HAP-1 (cell line): Measurements from ENCODE around the gene FAM117B.

Experiments used
- DNase-seq, 2 experiments: peaks; one replicate each; pipeline ENCODE4 v3.0.0-alpha.2; 2016 to 2020; ENCODE audit warnings: low spot score in 2 of 2
- H3K27me3 ChIP-seq: fragments of 250-450 bp; sonication (Bioruptor Pico); 2 replicates; pipeline ENCODE4 v1.5.1; 2020; ENCODE audit warnings: low read depth, mild to moderate bottlenecking, moderate library complexity
- H3K36me3 ChIP-seq: fragments of 250-450 bp; sonication (Bioruptor Pico); replicated peaks from 2 replicates; pipeline ENCODE4 v1.5.1; 2020; ENCODE audit warnings: mild to moderate bottlenecking
- H3K4me1 ChIP-seq: fragments of 250-450 bp; sonication (Bioruptor Pico); 2 replicates; pipeline ENCODE4 v1.5.1; 2020; ENCODE audit warnings: mild to moderate bottlenecking
- H3K4me3 ChIP-seq: fragments of 250-450 bp; sonication (Bioruptor Pico); 2 replicates; pipeline ENCODE4 v1.5.1; 2020; ENCODE audit warnings: mild to moderate bottlenecking, moderate library complexity
- H3K9me3 ChIP-seq: fragments of 250-450 bp; sonication (Bioruptor Pico); 2 replicates; pipeline ENCODE4 v1.5.1; 2020; ENCODE audit warnings: mild to moderate bottlenecking, moderate library complexity
- in situ Hi-C: fragments of 300-500 bp; cut with MboI; formaldehyde crosslinking; loops from 3 replicates; pipeline ENCODE4 v1.14.3; 2020; ENCODE audit warnings: low sequenced_read_pairs, inconsistent platforms, mixed read lengths

FAM117B gene

DNA sequence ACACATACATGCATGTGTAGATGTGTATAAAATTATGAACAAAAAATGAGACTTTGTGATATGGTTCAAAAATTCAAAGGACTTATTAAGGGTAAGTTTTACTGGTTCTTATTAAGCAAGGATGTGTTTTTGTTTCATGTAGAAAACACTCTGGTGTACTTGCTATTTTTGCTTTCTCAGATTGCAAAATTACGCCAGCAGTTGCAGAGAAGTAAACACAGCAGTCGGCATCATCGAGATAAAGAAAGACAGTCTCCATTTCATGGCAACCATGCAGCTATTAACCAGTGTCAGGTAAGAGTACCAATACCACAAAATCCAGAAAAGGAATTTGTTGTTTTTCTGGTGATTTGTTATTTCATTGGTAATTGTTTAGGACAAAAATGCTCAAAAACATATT, 91.3 kb downstream of the FAM117B start:
- no peak for DNase-seq
- no peaks in the 10 kb centered on the region for H3K4me1 ChIP-seq
- H3K9me3 ChIP-seq, result no peaks in the 10 kb centered on the region
- in situ Hi-C loops, result no loop called here
- no peaks in the 10 kb centered on the region for H3K27me3 ChIP-seq
- H3K4me3 ChIP-seq, result no peak overlapping the region
- H3K36me3 ChIP-seq, result no peaks in the 10 kb centered on the region

DNA sequence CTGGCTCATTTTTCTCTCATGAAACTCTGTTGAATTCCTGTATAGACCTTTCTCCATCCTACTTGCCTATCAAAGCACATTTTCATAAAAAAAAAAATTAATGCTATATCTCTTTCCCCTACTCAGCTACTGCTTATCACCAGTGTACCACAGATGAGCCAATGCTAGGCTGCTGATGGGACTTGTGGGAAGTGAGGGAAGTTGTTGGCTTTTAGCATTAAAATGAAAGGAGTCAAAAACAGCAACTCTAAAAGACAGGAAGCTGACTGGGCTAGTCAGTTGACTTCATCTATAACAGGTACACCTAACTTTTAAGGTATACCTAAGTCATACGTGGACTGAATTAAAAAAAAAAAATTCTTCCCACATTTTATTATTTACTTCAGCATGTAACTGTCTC, 102.1 kb downstream of the FAM117B start:
- in situ Hi-C loops, result no loop called here
- 0 out of 2 replicates have a peak, but pooled peaks cover 2% of the 10 kb centered on the region for H3K9me3 ChIP-seq
- DNase-seq, result no peak
- H3K4me1 ChIP-seq, result no peaks in the 10 kb centered on the region
- no peaks in the 10 kb centered on the region for H3K27me3 ChIP-seq
- no peak overlapping the region for H3K4me3 ChIP-seq
- H3K36me3 ChIP-seq, result no peaks in the 10 kb centered on the region

DNA sequence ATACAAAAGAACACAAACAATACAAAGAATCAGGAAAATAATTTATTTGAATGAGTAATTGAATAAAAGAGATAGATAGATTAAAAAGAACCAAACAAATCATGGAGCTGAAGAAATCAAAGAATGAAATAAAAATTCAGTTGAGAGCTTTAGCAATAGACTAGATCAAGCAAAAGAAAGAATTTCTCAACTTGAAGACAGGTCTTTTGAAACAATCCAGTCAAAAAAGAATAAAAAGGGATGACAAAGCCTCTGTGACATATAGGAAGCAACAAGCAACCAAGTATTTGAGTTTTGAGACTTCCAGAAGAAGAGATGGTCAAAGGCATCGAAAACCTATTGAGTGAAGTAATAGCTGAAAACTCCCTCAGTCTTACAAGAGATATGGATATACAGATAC, 108.8 kb downstream of the FAM117B start:
- in situ Hi-C loops, result no loop called here
- Histone ChIP-seq H3K9me3 (peaks cover 3% of the 10 kb centered on the region; the same call in 1 of the 2 replicates), H3K4me1 (peaks cover 6% of the 10 kb centered on the region), H3K4me3 (no peak overlapping the region), H3K27me3 (no peaks in the 10 kb centered on the region), H3K36me3 (no peaks in the 10 kb centered on the region)
- DNase-seq, result no peak

DNA sequence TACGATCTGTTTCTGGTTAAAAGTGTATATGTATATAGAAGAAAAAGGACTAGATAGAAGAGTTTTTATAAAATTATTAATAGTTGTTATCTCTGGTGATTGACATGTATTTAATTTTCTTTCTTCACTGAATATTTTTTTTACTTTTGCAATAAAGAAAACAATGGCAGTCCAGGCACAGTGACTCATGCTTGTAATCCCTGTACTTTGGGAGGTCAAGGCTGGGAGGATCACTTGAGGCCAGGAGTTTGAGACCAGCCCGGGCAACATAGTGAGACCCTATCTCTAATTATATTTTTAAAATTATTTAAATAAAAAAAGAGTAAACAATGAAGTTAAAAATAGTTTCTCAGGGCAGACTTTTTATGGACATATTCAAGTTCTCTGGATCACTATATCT, 114.7 kb downstream of the FAM117B start:
- in situ Hi-C loops, result no loop called here

DNA sequence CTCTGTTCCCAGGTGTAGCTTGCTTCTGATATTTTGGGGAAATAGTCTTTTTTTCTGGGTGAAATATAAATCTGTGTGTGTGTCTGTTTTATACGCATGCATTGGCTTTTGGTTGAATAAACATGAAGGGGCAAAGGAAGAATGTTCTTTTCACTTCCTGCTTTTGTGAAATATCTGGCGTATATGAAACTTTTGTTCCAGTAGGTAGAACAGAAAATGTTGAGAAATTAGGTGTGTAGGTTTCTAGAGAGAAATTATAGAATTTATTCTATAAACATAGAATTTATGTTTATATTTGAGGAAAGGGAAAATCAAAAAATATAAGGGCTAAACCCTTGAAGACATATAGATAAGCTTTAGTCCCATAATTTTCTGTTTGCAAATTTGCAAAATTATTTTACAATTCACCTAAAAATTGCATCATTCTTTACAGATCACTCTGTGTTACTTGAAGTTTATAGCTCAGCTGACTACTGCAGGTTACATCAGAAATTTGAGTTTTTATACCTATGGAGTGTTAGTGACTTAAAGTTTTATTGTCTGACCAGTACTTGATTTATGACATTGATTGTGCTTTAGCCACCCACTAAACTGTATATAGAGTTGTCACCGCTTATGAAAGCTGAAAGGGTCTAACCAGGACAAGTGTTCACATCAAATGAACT, 116.1 kb downstream of the FAM117B start:
- in situ Hi-C loops, result no loop called here
- Histone ChIP-seq H3K9me3 (0 out of 2 replicates have a peak, but pooled peaks cover 3% of the 10 kb centered on the region), H3K27me3 (no peaks in the 10 kb centered on the region), H3K4me3 (no peak overlapping the region), H3K36me3 (no peaks in the 10 kb centered on the region), H3K4me1 (peaks cover 12% of the 10 kb centered on the region)
- DNase-seq, result no peak

More for the DNA sequence above, 114.7 kb downstream of the FAM117B start:
- Histone ChIP-seq H3K36me3 (no peaks in the 10 kb centered on the region), H3K4me1 (peaks cover 12% of the 10 kb centered on the region), H3K4me3 (no peak overlapping the region), H3K9me3 (0 out of 2 replicates have a peak, but pooled peaks cover 3% of the 10 kb centered on the region), H3K27me3 (no peaks in the 10 kb centered on the region)
- DNase-seq, result no peak

DNA sequence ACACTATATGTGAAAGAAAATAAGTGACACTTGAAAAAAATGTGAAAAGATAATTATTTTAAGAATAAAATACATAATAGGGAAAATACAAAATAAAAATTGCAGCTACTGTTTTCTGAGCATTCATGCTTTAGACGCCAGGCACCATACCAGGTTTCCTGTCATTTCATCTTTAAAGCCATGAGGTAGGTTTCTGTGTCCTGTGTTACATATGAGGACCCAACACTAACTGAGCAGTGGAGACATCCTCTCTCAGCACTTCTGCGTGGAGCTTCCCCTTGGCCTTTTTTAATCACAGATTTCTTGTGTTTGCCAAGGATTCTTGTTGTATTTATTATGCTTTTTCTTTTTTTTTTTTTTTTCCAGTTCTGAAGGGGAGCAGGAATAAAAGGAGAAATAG, 117.3 kb downstream of the FAM117B start:
- in situ Hi-C loops, result no loop called here
- no peaks in the 10 kb centered on the region for H3K27me3 ChIP-seq
- 0 out of 2 replicates have a peak, but pooled peaks cover 3% of the 10 kb centered on the region for H3K9me3 ChIP-seq
- DNase-seq, result no peak
- no peak overlapping the region for H3K4me3 ChIP-seq
- H3K4me1 ChIP-seq, result peaks cover 12% of the 10 kb centered on the region
- H3K36me3 ChIP-seq, result peaks cover 3% of the 10 kb centered on the region; the same call in 1 of the 2 replicates

GRCh38 chr2:202754936-202755335, 120.2 kb downstream of the FAM117B start:
- no peaks in the 10 kb centered on the region for H3K4me1 ChIP-seq
- H3K9me3 ChIP-seq, result 0 out of 2 replicates have a peak, but pooled peaks cover 3% of the 10 kb centered on the region
- H3K27me3 ChIP-seq, result no peaks in the 10 kb centered on the region
- in situ Hi-C loops, result no loop called here
- DNase-seq, result no peak
- no peak overlapping the region for H3K4me3 ChIP-seq
- peaks cover 19% of the 10 kb centered on the region for H3K36me3 ChIP-seq

GRCh38 chr2:202756598-202756997, 121.8 kb downstream of the FAM117B start:
- Histone ChIP-seq H3K4me3 (no peak overlapping the region), H3K4me1 (no peaks in the 10 kb centered on the region), H3K9me3 (0 out of 2 replicates have a peak, but pooled peaks cover 3% of the 10 kb centered on the region), H3K36me3 (peaks cover 19% of the 10 kb centered on the region), H3K27me3 (no peaks in the 10 kb centered on the region)
- DNase-seq, result no peak
- in situ Hi-C loops, result no loop called here

- Histone ChIP-seq H3K27me3 (no peaks in the 10 kb centered on the region), H3K9me3 (0 out of 2 replicates have a peak, but pooled peaks cover 3% of the 10 kb centered on the region), H3K4me3 (no peak overlapping the region), H3K4me1 (no peaks in the 10 kb centered on the region), H3K36me3 (peaks cover 19% of the 10 kb centered on the region)
- no peak for DNase-seq
- in situ Hi-C loops, result no loop called here
Observed at GRCh38 chr2:202757339-202757738, 122.6 kb downstream of the FAM117B start.

DNA sequence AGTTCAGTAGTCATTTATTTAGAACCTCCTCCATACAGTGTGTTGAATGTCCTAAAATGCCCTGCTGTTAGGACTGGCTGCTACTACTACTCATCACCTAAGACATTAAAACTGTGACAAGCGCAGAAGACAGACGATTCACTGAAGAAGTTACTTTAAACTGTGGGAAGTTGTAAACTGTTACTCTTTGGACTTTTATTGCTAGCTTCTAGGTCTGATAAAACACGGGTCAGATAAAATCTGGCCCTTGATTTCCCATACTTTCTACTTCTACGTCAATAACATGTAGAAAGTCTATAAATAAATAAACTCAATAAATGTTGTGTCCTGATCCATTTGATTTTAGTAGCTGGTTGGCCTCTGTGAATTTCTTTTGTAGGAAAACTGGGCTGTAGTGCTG, 123.4 kb downstream of the FAM117B start:
- in situ Hi-C loops, result no loop called here
- peaks cover 19% of the 10 kb centered on the region for H3K36me3 ChIP-seq
- no peak overlapping the region for H3K4me3 ChIP-seq
- H3K27me3 ChIP-seq, result no peaks in the 10 kb centered on the region
- 0 out of 2 replicates have a peak, but pooled peaks cover 3% of the 10 kb centered on the region for H3K9me3 ChIP-seq
- H3K4me1 ChIP-seq, result no peaks in the 10 kb centered on the region
- DNase-seq, result no peak

GRCh38 chr2:202758604-202759003, 123.8 kb downstream of the FAM117B start:
- in situ Hi-C loops, result no loop called here

GRCh38 chr2:202760848-202761247, 126.1 kb downstream of the FAM117B start:
- DNase-seq, result no peak
- Histone ChIP-seq H3K27me3 (no peaks in the 10 kb centered on the region), H3K9me3 (no peaks in the 10 kb centered on the region), H3K4me1 (no peaks in the 10 kb centered on the region), H3K36me3 (peaks cover 19% of the 10 kb centered on the region), H3K4me3 (no peak overlapping the region)
- in situ Hi-C loops, result no loop called here

More at GRCh38 chr2:202758604-202759003, 123.8 kb downstream of the FAM117B start:
- H3K9me3 ChIP-seq, result 0 out of 2 replicates have a peak, but pooled peaks cover 3% of the 10 kb centered on the region
- H3K27me3 ChIP-seq, result no peaks in the 10 kb centered on the region
- no peak for DNase-seq
- H3K36me3 ChIP-seq, result peaks cover 19% of the 10 kb centered on the region
- no peaks in the 10 kb centered on the region for H3K4me1 ChIP-seq
- no peak overlapping the region for H3K4me3 ChIP-seq

GRCh38 chr2:202762556-202762955, 127.8 kb downstream of the FAM117B start:
- no peaks in the 10 kb centered on the region for H3K27me3 ChIP-seq
- H3K9me3 ChIP-seq, result no peaks in the 10 kb centered on the region
- H3K36me3 ChIP-seq, result peaks cover 14% of the 10 kb centered on the region
- no peaks in the 10 kb centered on the region for H3K4me1 ChIP-seq
- H3K4me3 ChIP-seq, result no peak overlapping the region
- in situ Hi-C loops, result no loop called here
- DNase-seq, result no peak

- in situ Hi-C loops, result no loop called here
- no peak for DNase-seq
Observed at GRCh38 chr2:202763916-202764315, 129.1 kb downstream of the FAM117B start.

More at GRCh38 chr2:202763916-202764315, 129.1 kb downstream of the FAM117B start:
- H3K27me3 ChIP-seq, result no peaks in the 10 kb centered on the region
- no peak overlapping the region for H3K4me3 ChIP-seq
- peaks cover 8% of the 10 kb centered on the region for H3K4me1 ChIP-seq
- H3K9me3 ChIP-seq, result no peaks in the 10 kb centered on the region
- peaks cover 6% of the 10 kb centered on the region for H3K36me3 ChIP-seq
